GM12891 (cell line): ENCODE data around the gene CD248. TPM values are rescaled to one million over a fixed set of nuclear protein-coding genes. Genes with fewer than 3 reads are reported as not detected.

ENCODE experiments used
- DNase-seq: peaks from one replicate; pipeline ENCODE4 v3.0.0; 2011; ENCODE audit warnings: low spot score; ENCODE audit not compliant: insufficient read length
- FAIRE-seq: peaks from 2 replicates; lab custom pipeline; 2011; peaks lifted over from hg19 to GRCh38; lab: Jason Lieb, UNC
- PAX5 ChIP-seq: IDR thresholded peaks from 2 replicates; pipeline ENCODE4 v1.6.1; 2011; ENCODE audit warnings: low read length, moderate library complexity, mild to moderate bottlenecking; ENCODE audit not compliant: insufficient read depth, severe bottlenecking
- POLR2A ChIP-seq: IDR thresholded peaks from 2 replicates; pipeline ENCODE4 v1.6.1; 2011; ENCODE audit warnings: low read depth, low read length, control low read depth
- POLR2AphosphoS5 ChIP-seq: IDR thresholded peaks from 2 replicates; pipeline ENCODE4 v1.6.1; 2011; ENCODE audit warnings: low read depth, low read length, control low read depth
- POU2F2 ChIP-seq: IDR thresholded peaks from 2 replicates; pipeline ENCODE4 v1.6.1; 2011; ENCODE audit warnings: low read depth, mild to moderate bottlenecking, control low read depth, low read length, moderate library complexity
- SPI1 ChIP-seq: IDR thresholded peaks from 2 replicates; pipeline ENCODE4 v1.6.1; 2011; ENCODE audit warnings: low read depth, low read length, control low read depth
- TAF1 ChIP-seq: IDR thresholded peaks from 2 replicates; pipeline ENCODE4 v1.6.1; 2011; ENCODE audit warnings: low read depth, low read length, control low read depth
- polyA plus RNA-seq: library from polyadenylated mRNA; unstranded; fragments of >200 nt; gene quantifications from one replicate; pipeline ENCODE4 v1.2.1, GENCODE V29; 2012; ENCODE audit warnings: low read depth, missing spikeins, inconsistent platforms; ENCODE audit not compliant: missing spikeins

CD248 gene, protein sequence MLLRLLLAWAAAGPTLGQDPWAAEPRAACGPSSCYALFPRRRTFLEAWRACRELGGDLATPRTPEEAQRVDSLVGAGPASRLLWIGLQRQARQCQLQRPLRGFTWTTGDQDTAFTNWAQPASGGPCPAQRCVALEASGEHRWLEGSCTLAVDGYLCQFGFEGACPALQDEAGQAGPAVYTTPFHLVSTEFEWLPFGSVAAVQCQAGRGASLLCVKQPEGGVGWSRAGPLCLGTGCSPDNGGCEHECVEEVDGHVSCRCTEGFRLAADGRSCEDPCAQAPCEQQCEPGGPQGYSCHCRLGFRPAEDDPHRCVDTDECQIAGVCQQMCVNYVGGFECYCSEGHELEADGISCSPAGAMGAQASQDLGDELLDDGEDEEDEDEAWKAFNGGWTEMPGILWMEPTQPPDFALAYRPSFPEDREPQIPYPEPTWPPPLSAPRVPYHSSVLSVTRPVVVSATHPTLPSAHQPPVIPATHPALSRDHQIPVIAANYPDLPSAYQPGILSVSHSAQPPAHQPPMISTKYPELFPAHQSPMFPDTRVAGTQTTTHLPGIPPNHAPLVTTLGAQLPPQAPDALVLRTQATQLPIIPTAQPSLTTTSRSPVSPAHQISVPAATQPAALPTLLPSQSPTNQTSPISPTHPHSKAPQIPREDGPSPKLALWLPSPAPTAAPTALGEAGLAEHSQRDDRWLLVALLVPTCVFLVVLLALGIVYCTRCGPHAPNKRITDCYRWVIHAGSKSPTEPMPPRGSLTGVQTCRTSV
- polyA plus RNA-seq, result 0.04 TPM

- no peak for FAIRE-seq
- TF ChIP-seq SPI1, result no peak
- DNase-seq, result no peak
These were observed at the start of gene CD248 for GRCh38 chr11:66316849-66317251. CD248 (minus strand) TSS chr11:66317044; CDS start chr11:66317027, 17 bp downstream.

DNA sequence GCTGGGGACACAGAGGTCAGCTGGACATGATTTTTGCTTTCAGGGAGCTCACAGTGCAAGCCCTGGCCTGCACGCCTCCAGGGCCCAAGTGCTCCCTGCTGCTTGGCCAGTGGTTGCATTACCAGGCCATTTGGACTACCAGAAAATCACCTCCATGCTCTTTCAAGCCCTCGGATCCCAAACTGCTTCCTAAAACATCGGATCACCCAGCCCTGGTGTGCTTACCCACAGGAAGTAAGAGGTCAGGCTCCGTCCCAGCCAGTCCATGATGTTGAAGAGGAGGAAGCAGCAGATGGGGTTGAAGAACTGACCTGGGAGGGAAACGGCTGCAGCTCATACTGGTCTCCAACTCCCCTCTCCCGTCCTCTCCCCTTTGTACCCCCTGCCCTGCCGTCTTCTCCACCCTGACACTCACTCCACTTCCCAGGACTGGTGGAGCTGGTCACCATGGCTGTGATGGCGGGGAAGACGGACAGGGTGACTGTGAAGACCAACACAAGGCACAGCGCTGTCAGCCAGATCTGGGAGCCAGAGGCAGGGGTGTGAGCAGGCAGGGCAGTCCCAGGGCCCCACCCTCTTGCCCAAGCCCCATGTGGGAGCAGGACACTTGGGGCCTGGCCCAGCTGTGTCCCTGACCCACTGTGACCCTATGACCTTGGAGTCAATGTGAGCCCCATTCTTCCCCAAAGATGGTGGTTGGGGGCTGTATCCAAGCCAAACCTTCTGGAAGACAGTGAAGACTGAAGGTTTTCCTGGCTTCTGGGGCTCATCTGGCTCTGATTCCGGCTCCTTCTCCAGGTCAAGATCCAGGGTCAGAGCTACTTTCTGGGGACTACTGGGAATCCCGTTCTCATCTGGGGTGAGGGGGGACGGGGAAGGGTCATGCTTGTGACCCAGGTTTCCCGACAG, 49.1 kb upstream of the CD248 start:
- TF ChIP-seq PAX5 (no peak), SPI1 (no peak), POLR2AphosphoS5 (no peak), POLR2A (no peak), TAF1 (no peak), POU2F2 (no peak)
- no peak for DNase-seq
- no peak for FAIRE-seq

GRCh38 chr11:66365166-66365565, 48.3 kb upstream of the CD248 start:
- FAIRE-seq (no peak), DNase-seq (no peak)
- TF ChIP-seq POLR2A (no peak), SPI1 (no peak), POU2F2 (no peak), TAF1 (no peak), POLR2AphosphoS5 (no peak), PAX5 (no peak)

DNA sequence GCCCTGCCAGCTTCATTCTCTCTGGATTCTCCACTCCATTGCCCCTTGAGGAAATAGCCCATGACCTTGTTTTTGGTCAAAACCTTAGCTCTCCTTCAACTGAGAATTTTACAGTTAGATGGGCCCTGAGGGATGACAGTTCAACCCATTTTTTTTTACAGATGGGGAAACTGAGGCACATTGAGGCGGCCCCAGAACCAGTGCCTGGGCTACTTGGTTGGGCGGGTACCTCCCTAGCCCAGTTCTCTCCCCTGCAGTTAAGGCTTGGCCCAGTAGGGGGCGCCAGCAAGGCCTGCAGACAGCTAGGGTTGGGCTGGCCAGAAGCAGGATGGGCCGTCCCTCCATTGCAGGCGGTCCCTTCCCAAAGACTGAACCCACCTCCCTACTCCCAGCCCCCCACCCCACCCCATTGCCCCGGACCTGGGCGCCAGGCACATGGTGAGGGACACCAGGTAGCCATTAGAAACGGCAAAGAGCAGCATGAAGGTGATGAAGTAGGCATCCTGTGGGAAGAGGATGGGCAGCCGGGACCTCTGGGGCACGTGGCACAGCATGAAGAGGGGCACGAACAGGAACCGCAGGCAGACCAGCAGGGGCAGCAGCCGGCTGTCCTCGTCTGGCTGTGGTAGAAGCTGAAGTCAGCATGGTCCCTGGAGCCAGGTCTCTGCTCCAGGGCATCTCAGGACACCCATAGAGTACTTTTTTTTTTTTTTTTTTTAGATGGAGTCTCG, 47.1 kb upstream of the CD248 start:
- FAIRE-seq (peak; percentile 38), DNase-seq (peak; percentile 82)
- TF ChIP-seq POLR2A (peak; percentile 5; the same call in 1 of the 2 replicates), POU2F2 (no peak), POLR2AphosphoS5 (no peak), SPI1 (no peak)

GRCh38 chr11:66363187-66363601, 46.4 kb upstream of the CD248 start:
- TF ChIP-seq TAF1 (no peak), SPI1 (no peak), PAX5 (no peak), POLR2A (no peak)
- no peak for FAIRE-seq
- DNase-seq, result no peak

GRCh38 chr11:66362481-66363147, 45.8 kb upstream of the CD248 start:
- no peak for DNase-seq
- no peak for FAIRE-seq
- TF ChIP-seq SPI1 (no peak), POLR2A (no peak)

DNA sequence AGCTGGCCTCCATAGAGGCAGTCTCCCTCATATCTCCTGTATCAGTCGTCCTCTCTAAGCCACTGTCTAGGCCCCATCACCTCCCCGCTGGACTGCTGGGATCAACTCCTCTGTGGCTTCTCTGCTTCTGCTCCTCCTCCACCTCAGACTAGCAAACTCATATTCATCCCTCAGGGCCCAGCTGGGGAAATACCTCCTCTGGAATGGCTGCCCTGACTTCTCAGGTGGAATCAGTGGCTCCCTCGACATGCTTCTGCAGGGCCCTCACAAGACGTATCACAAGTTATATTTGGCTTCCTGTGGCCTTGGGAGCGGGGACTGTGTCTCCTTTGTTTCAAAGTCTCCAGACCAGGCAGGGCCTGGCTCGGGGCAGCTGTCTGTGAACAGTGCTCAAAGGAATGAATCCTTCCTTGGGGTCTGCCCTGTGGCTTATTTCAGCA, 44.7 kb upstream of the CD248 start:
- DNase-seq (no peak), FAIRE-seq (no peak)
- no peak for TF ChIP-seq TAF1
- TF ChIP-seq SPI1, result no peak
- TF ChIP-seq POU2F2, result no peak
- TF ChIP-seq POLR2AphosphoS5, result no peak
- TF ChIP-seq POLR2A, result no peak
- no peak for TF ChIP-seq PAX5

DNA sequence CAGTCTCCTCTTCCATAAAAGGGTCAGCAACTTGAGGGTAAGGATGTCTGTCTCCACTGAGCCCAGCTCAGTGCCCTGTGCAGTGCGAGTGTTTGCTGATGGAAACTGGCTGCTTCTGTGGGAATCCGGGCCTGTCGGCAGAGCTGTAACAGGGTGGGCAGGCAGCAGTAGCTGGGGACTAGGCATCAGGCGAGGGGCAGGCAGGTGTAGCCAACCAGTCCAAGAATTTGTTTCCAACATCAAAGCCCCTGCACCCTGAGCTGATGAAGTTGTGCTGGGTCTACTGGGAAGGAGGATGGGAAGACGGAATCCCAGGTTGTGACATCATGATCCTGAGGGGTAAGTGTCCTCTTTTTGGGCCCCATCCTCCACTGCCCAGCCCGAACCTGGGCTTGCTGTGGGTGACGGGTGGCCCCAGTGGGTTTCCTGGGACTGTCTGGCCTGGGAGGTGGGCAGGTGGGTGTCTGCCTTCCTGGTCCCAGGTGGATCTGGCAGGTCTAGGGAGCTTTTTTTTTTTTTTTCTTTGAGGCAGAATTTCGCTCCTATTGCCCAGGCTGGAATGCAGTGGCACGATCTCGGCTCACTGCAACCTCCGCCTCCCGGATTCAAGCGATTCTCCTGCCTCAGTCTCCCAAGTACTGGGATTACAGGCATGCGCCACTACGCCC, 43.7 kb upstream of the CD248 start:
- DNase-seq, result no peak
- FAIRE-seq, result no peak
- no peak for TF ChIP-seq POLR2AphosphoS5
